H9 (cell line): ENCODE measurements around the gene PBX4. TPM values are rescaled to one million over a fixed set of nuclear protein-coding genes. Genes with fewer than 3 reads are reported as not detected.
A peak's percentile ranks its signal among the peaks of the same experiment; 100 is the strongest.

Experiments used
- DNase-seq: peaks from one replicate; pipeline ENCODE4 v3.0.0-alpha.2; 2017
- H2AFZ ChIP-seq: one replicate; pipeline ENCODE4 v1.6.1; 2013; ENCODE audit warnings: mild to moderate bottlenecking, low read length, control low read depth, moderate library complexity
- H2AK5ac ChIP-seq: 2 replicates; pipeline ENCODE4 v1.6.1; 2013; ENCODE audit warnings: low read length, control low read depth, mixed read lengths; ENCODE audit not compliant: insufficient read length
- H2BK120ac ChIP-seq: one replicate; pipeline ENCODE4 v1.6.1; 2013; ENCODE audit warnings: low read depth, mild to moderate bottlenecking, low read length, control low read depth, inconsistent platforms; ENCODE audit not compliant: poor library complexity, severe bottlenecking
- H2BK12ac ChIP-seq: 2 replicates; pipeline ENCODE4 v1.6.1; 2013; ENCODE audit warnings: low read length, control low read depth, mixed read lengths, low read depth; ENCODE audit not compliant: insufficient read length
- H2BK15ac ChIP-seq: 2 replicates; pipeline ENCODE4 v1.6.1; 2013; ENCODE audit warnings: low read depth, low read length, control low read depth
- H2BK20ac ChIP-seq: one replicate; pipeline ENCODE4 v1.6.1; 2013; ENCODE audit warnings: low read depth, mild to moderate bottlenecking, low read length, control low read depth, inconsistent platforms; ENCODE audit not compliant: poor library complexity, severe bottlenecking
- H2BK5ac ChIP-seq: 2 replicates; pipeline ENCODE4 v1.6.1; 2013; ENCODE audit warnings: low read length, control low read depth, mixed read lengths; ENCODE audit not compliant: insufficient read length
- H3K14ac ChIP-seq: 2 replicates; pipeline ENCODE4 v1.6.1; 2013; ENCODE audit warnings: low read length, control low read depth; ENCODE audit not compliant: insufficient read depth
- H3K18ac ChIP-seq: 2 replicates; pipeline ENCODE4 v1.6.1; 2013; ENCODE audit warnings: low read depth, mild to moderate bottlenecking, mixed read lengths, low read length, control low read depth; ENCODE audit not compliant: insufficient read length
- H3K23ac ChIP-seq: 2 replicates; pipeline ENCODE4 v1.6.1; 2013; ENCODE audit warnings: low read length, control low read depth, mixed read lengths, low read depth; ENCODE audit not compliant: insufficient read length
- H3K23me2 ChIP-seq: 2 replicates; pipeline ENCODE4 v1.6.1; 2013; ENCODE audit warnings: low read depth, mild to moderate bottlenecking, mixed read lengths, low read length, control low read depth; ENCODE audit not compliant: insufficient read length, poor library complexity, severe bottlenecking
- H3K27ac ChIP-seq: 2 replicates; pipeline ENCODE4 v1.5.1; 2013; ENCODE audit warnings: low read length, control low read depth, mixed read lengths, low read depth; ENCODE audit not compliant: insufficient read length
- H3K27me3 ChIP-seq: 2 replicates; pipeline ENCODE4 v1.6.1; 2013; ENCODE audit warnings: low read length, control low read depth, inconsistent platforms; ENCODE audit not compliant: insufficient read depth
- H3K4ac ChIP-seq: 2 replicates; pipeline ENCODE4 v1.6.1; 2013; ENCODE audit warnings: low read depth, mild to moderate bottlenecking, control low read depth, inconsistent platforms, low read length, moderate library complexity
- H3K4me1 ChIP-seq: 2 replicates; pipeline ENCODE4 v1.6.1; 2013; ENCODE audit warnings: low read length, control low read depth, inconsistent platforms; ENCODE audit not compliant: insufficient read depth
- H3K4me2 ChIP-seq: 2 replicates; pipeline ENCODE4 v1.6.1; 2013; ENCODE audit warnings: low read length, control low read depth, mixed read lengths; ENCODE audit not compliant: insufficient read length, insufficient read depth
- H3K56ac ChIP-seq: 2 replicates; pipeline ENCODE4 v1.6.1; 2013; ENCODE audit warnings: low read depth, mild to moderate bottlenecking, mixed read lengths, low read length, control low read depth; ENCODE audit not compliant: insufficient read length
- H3K79me1 ChIP-seq: 2 replicates; pipeline ENCODE4 v1.6.1; 2013; ENCODE audit warnings: low read depth, mild to moderate bottlenecking, moderate library complexity, low read length, control low read depth, inconsistent platforms; ENCODE audit not compliant: insufficient read depth, poor library complexity, severe bottlenecking
- H3K79me2 ChIP-seq: 2 replicates; pipeline ENCODE4 v1.6.1; 2013; ENCODE audit warnings: low read length, control low read depth, inconsistent platforms; ENCODE audit not compliant: insufficient read depth
- H3K9ac ChIP-seq: 2 replicates; pipeline ENCODE4 v1.6.1; 2013; ENCODE audit warnings: low read length, control low read depth, mixed read lengths; ENCODE audit not compliant: insufficient read length; ENCODE audit errors: extremely low read depth
- H3K9me3 ChIP-seq: one replicate; pipeline ENCODE4 v1.6.1; 2013; ENCODE audit warnings: low read depth, low read length, inconsistent platforms; ENCODE audit not compliant: control insufficient read depth
- H3T11ph ChIP-seq: one replicate; pipeline ENCODE4 v1.6.1; 2013; ENCODE audit warnings: mild to moderate bottlenecking, low read length, control low read depth, inconsistent platforms
- H4K20me1 ChIP-seq: one replicate; pipeline ENCODE4 v1.6.1; 2013; ENCODE audit not compliant: control insufficient read depth, insufficient read length, insufficient read depth
- H4K5ac ChIP-seq: 2 replicates; pipeline ENCODE4 v1.6.1; 2013; ENCODE audit warnings: low read depth, mild to moderate bottlenecking, mixed read lengths, low read length, control low read depth; ENCODE audit not compliant: insufficient read length
- H4K8ac ChIP-seq: replicated peaks from 2 replicates; pipeline ENCODE4 v1.6.1; 2013; ENCODE audit warnings: low read length, control low read depth, mixed read lengths, low read depth; ENCODE audit not compliant: insufficient read length
- H4K91ac ChIP-seq: 2 replicates; pipeline ENCODE4 v1.6.1; 2013; ENCODE audit warnings: low read depth, mild to moderate bottlenecking, moderate library complexity, mixed read lengths, low read length, control low read depth; ENCODE audit not compliant: insufficient read length
- H3K27ac Mint-ChIP-seq, 3 experiments: 2 replicates in 2 of 3; 3 replicates in 1 of 3; pipeline ENCODE4 v1.8.0; 2020 to 2021; ENCODE audit warnings: mixed read lengths in 3 of 3, mild to moderate bottlenecking in 1 of 3, moderate library complexity in 1 of 3
- H3K27me3 Mint-ChIP-seq: 2 replicates; pipeline ENCODE4 v1.8.0; 2021; ENCODE audit warnings: low read depth, mild to moderate bottlenecking, moderate library complexity, mixed read lengths
- H3K36me3 Mint-ChIP-seq, 3 experiments: 2 replicates in 2 of 3; 3 replicates in 1 of 3; pipeline ENCODE4 v1.8.0; 2020 to 2021; ENCODE audit warnings: low read depth in 3 of 3, mixed read lengths in 3 of 3; ENCODE audit not compliant: insufficient read depth in 1 of 3
- H3K4me1 Mint-ChIP-seq, 2 experiments: 2 replicates each; pipeline ENCODE4 v1.8.0; 2020; ENCODE audit warnings: mixed read lengths in 2 of 2
- H3K4me3 Mint-ChIP-seq, 2 experiments: 2 replicates in 1 of 2; 3 replicates in 1 of 2; pipeline ENCODE4 v1.8.0; 2020 to 2021; ENCODE audit warnings: mild to moderate bottlenecking in 2 of 2, mixed read lengths in 2 of 2, moderate library complexity in 1 of 2
- H3K9me3 Mint-ChIP-seq, 2 experiments: 2 replicates in 1 of 2; 3 replicates in 1 of 2; pipeline ENCODE4 v1.8.0; 2020; ENCODE audit warnings: mild to moderate bottlenecking in 2 of 2, mixed read lengths in 2 of 2, moderate library complexity in 1 of 2
- WGBS: extraction: QIAGEN DNeasy Blood & Tissue Kit; methylation state at CpG from one replicate; pipeline ENCODE4 v1.1.7; 2013; ENCODE audit warnings: missing lambda C conversion rate, low lambda C conversion rate, mixed read lengths; ENCODE audit not compliant: insufficient read length; ENCODE audit errors: extremely low coverage; 5-methylcytosine and 5-hydroxymethylcytosine counted together
- total RNA-seq: library from RNA; stranded (reverse); gene quantifications from 2 replicates; pipeline ENCODE4 v1.2.1, GENCODE V29; 2021
- TF ChIP-seq, protein P1 (sequence below): fragments of 200-600 bp; sonication (generic); conservative IDR thresholded peaks from 3 replicates; pipeline ENCODE4 v1.8.0; 2021; ENCODE audit warnings: antibody characterized with exemption, mild to moderate bottlenecking

Gene PBX4
- total RNA-seq, 1 experiment from 2014 or later: 3.3 TPM

DNA sequence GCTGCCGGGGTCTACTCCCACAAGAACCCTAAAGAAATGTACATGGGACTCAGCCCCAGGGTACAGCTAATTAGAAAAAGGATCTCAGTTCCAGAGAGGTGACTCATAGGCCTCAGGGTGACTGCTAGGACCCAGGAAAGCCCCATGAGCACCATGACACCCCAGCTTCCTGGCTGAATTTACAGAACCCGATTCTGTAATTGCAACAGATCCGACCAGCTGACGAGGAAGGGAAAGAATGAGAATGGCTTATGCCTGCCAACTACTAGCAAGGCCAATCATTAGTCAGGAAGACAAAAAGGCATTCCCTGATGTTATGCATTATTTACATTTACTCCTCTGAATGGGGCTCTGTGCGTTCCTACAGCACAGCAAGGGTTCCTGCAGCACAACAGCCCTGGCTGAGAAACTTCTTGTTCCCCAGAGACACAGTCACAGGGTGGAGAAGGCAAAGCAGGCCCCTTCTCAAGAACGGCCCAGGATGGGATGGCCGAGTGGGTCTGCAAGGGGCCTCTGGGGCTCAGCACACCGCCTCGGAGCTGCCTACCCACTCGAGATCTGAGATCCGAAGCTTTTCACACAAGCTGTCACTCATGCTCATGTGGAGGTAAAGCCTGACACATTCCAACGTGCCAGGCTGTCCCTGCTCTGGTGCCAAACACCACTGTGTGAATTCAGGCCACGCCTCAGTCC is 27.2 kb downstream of the PBX4 start:
- WGBS: no CpG with 5 or more reads among the region's 13 CpGs
- Histone ChIP-seq H3K56ac (no peak overlapping the region), H3K14ac (no peak overlapping the region), H3K79me1 (no peaks in the 10 kb centered on the region), H3K4me2 (no peak overlapping the region), H3K23ac (no peak overlapping the region), H2BK12ac (no peak overlapping the region), H3K9ac (no peak overlapping the region), H4K20me1 (no peaks in the 10 kb centered on the region), H3K79me2 (no peaks in the 10 kb centered on the region), H3K18ac (no peak overlapping the region), H2BK120ac (no peak overlapping the region), H2BK15ac (no peak overlapping the region), H3K27me3 (no peaks in the 10 kb centered on the region), H3K27ac (no peak overlapping the region), H4K5ac (no peak overlapping the region), H3T11ph (no peak overlapping the region), H2BK5ac (no peak overlapping the region), H4K8ac (no peak overlapping the region), H2BK20ac (no peak overlapping the region), H2AFZ (no peak overlapping the region), H3K4me1 (peaks cover 10% of the 10 kb centered on the region; the same call in 1 of the 2 replicates), H2AK5ac (no peak overlapping the region), H3K23me2 (no peaks in the 10 kb centered on the region), H4K91ac (no peak overlapping the region), H3K9me3 (no peaks in the 10 kb centered on the region), H3K4ac (no peak overlapping the region)
- TF ChIP-seq, protein P1, sequence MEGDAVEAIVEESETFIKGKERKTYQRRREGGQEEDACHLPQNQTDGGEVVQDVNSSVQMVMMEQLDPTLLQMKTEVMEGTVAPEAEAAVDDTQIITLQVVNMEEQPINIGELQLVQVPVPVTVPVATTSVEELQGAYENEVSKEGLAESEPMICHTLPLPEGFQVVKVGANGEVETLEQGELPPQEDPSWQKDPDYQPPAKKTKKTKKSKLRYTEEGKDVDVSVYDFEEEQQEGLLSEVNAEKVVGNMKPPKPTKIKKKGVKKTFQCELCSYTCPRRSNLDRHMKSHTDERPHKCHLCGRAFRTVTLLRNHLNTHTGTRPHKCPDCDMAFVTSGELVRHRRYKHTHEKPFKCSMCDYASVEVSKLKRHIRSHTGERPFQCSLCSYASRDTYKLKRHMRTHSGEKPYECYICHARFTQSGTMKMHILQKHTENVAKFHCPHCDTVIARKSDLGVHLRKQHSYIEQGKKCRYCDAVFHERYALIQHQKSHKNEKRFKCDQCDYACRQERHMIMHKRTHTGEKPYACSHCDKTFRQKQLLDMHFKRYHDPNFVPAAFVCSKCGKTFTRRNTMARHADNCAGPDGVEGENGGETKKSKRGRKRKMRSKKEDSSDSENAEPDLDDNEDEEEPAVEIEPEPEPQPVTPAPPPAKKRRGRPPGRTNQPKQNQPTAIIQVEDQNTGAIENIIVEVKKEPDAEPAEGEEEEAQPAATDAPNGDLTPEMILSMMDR: no peak
- Mint-ChIP-seq H3K4me1 (peaks cover 14 to 24% of the 10 kb centered on the region in 2 experiments), H3K4me3 (peak overlapping the region in 1 of 2 experiments; percentile 50; a peak in 2 of 5 replicates), H3K27ac (peak overlapping the region; percentile 88 to 95 (median 88); a peak in 6 of 7 replicates), H3K9me3 (no peaks in the 10 kb centered on the region; a peak in 1 of 5 replicates), H3K27me3 (no peaks in the 10 kb centered on the region), H3K36me3 (no peaks in the 10 kb centered on the region)
- peak; percentile 50 for DNase-seq
